Measurements from ENCODE around the gene HK3.

The HK3 gene

DNA sequence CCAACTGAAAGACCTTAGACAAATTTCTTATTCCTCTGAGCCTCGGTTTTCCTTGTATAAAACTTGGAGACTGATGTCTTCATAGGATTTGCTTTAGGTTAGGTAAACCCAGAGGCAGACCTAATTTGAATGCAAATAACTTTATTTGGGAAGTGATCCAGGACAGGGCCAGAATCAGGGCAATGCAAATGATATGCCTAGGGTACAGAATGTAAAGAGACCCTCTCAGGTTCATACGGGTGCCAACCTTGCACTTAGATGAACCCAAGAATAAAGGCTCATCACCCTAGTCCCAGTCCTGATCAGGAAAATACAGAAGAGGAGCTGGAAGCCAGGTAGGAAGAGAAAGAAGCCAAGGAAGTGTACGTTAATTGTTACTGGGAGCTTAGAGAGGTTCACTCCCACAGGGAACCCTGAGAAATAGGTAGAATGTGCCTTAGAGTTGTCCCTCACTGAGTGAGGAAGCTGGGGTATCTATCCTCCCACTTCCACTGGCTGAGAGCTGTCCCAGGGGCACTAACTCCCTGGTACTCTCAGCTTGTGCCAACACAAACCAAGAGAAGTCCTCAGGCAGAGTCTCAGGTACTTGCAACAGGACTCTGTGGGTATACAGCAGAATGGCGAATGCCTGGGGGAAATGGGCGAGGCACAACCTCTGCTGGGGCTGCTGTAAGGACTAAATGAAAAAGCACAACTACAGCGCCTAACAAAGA lies 3.1 kb upstream of the HK3 start:
- no peak for DNase-seq

DNA sequence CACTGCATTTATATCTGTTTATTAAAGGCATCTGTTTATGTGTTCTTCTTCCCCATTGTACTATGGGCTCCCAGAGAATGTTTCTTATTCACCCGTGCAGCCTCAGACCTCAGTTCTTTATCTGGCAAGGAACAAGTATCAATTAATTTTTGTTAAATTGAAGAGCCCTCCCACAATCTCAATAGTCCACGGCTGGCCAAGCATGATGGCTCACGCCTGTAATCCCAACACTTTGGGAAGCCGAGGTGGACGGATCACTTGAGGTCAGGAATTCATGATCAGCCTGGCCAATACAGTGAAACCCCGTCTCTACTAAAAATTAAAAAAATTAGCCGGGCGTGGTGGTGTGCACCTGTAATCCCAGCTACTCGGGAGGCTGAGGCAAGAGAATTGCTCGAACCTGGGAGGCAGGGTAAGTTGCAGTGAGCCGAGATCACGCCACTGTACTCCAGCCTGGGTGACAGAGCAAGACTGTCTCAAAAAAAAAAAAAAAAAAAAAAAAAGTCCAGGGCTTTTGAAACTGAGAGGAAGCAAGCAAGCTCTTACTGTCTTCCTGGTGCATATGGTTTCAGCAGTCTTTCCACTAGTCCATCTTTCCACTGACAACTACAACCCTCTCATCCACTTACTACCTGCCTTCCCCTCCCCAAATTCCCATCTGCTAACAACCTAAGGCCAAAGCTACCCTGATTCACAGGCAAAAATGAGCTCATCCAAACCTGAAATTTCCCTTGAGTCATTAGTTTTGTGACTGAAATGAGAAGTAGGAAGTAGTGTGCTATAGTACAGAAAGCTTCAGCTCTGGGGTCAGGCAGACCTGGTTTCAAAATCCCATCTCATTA lies 2.3 kb upstream of the HK3 start:
- DNase-seq = no peak

DNA sequence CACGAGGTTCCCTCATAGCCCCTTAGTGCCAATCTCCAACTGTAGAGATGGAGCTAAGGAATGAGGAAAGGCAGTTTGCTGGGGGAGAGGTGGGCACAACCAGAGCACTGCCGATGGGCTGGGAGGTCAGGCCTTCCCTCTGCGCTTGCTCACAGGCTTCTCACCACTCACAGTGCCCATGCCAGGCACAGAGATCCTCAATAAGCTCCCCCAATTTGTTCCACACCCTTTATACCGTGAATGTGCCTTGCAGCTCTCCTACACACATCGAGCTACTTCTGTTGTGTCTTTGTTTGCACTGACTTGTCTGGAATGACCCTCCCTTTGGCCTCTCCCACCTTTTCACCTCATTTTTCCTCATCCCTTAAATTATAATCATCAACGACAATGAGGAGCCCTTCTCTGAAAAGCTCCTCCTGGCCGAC lies 1.6 kb upstream of the HK3 start:
- no peak for DNase-seq

- no peak for DNase-seq
Observed at GRCh38 chr5:176899946-176900779, 1.0 kb upstream of the HK3 start.

- DNase-seq = no peak
Observed at GRCh38 chr5:176897263-176897662, 1.9 kb downstream of the HK3 start.

- DNase-seq = no peak
Observed at GRCh38 chr5:176895831-176896230, 3.3 kb downstream of the HK3 start.

DNA sequence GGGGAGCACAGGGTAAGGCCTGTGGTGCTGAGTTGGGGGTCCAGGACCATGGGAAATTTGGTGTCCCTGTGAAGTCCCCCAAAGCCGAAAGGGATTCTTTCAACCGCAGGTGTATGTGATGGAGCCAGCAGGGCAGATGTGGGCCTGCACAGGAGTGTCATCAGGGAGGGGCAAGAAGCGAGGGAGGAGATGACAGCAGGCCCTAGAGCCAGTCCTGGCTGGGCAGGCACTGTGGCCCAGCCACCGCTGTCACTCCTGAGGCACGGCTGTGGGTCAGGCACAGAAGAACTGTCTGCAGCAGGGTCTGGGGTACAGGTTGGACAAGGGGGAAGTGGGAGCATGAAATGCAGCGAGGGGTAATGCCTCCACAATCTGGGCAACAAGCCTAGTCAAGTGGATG lies 4.8 kb downstream of the HK3 start:
- DNase-seq = no peak

GRCh38 chr5:176892663-176893062 lies 6.5 kb downstream of the HK3 start:
- DNase-seq = no peak

- no peak for DNase-seq
Observed at GRCh38 chr5:176891331-176891958, 7.7 kb downstream of the HK3 start.

DNA sequence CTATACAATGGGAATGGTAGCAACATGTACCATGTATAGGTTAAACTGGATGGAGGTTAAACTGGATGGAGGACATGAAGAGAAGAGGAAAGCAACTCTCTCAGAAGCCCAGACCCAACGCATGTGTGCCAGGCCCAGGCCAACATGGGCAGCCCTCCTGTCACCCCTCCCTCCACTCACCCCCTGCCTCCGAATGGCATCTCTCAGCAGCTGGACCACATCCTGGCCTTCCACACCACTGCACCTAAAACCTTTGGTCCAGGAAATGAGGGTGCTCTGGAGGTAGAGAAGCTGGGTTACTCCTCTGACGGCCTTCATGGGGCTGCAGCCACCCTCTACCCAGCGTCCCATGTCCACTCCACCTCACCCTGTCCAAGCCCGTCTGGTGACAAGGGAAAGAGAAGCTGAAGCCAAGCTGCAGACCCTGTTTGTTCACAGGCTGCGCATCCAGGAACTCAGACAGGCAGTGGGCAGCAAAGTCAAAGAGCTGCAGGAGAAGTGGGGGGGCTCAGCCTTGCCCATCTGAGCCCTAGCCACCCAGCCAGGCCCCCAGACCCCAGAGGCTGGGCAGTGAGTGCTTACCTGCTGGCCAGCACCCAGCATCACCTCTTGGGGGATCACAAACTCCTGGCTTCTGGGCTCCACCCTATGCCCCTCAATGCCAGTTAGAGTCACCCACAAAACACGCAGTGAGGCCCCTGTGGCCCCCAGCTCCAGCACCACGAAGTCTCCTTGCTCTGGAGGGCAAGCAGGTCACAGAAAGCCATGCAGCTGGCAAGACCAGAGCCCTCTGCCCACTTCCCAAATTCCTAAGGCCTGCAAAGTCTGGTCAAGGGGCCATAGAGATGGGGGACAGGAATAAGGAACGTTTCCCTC lies 8.5 kb downstream of the HK3 start:
- DNase-seq = no peak

GRCh38 chr5:176889321-176890280 lies 9.5 kb downstream of the HK3 start:
- DNase-seq = no peak

- no peak for DNase-seq
Observed at GRCh38 chr5:176888865-176889165, 10.3 kb downstream of the HK3 start.

DNA sequence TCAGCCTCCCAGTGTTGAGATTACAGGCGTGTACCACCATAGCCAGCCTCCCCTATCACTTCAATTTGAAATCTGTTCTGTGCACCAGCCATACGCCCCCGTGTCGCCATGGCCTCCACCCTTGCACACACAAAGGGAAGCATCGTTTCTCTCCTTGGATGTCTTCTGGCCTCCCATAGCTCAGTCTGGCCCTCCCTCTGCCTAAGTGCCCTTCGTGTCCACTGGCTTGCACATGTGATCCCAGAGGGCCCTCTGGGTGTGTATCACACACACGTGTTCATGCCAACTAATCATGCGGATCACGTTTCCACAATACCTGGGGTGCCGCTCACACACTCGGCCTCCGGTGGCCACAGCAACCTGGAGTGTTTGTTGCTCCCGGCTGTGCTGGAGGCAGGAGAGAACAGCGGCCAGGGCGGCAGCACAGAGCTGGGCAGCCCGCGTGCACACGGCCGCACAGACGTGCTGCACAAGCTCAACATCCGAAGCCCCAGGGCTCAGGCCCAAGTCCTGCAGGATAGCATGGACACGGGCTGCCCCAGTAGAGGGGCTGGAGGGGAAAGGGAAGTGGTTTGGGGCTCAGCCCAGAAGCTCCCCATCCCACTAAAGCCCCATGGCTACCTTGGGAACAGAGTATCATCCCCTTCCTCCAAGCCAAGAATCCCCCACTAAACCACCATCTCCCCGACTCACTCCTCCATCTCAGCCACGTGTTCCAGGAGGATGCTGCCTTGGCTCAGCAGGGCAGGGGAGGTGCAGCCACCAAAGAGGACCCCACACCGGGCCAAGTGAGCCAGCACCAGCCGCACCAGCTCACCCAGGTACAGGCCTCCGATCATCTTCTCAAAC lies 10.9 kb downstream of the HK3 start:
- no peak for DNase-seq

GRCh38 chr5:176887252-176887849 lies 11.8 kb downstream of the HK3 start:
- DNase-seq = no peak

GRCh38 chr5:176886336-176887251 lies 12.6 kb downstream of the HK3 start:
- DNase-seq = no peak

DNA sequence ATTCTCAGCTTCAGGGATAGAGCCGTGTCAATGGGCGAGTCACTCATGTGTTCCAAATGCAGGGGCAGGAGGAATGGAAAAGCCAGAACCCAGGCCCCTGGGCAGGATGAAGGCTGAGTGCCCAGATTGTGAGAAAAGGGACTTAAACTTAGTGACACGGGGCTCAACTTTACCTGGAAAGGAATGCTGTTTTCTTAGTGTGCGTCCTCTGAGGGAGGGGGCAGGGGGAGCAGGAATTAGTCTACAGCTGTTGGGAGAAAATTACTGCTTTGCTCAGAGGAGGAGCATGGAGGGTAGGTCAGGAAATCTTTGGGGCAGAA lies 14.6 kb downstream of the HK3 start:
- DNase-seq = no peak

- no peak for DNase-seq
Observed at GRCh38 chr5:176883700-176884570, 15.2 kb downstream of the HK3 start.

DNA sequence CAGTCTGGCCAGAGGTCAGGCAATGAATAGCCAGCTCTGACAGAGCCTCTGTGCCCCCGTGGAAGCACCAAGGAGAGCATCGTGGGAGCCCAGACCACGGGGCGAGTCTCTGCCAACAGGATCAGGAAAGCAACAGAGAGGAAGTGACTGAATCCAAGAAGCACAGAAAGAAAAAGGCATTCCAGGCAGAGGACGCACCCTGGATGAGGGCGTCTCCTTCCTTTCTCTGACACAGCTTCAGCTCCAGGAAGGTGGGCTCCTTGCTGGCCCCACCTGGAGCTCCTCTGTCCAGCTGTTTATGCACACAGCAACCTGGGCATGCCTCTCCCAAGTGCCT lies 16.6 kb downstream of the HK3 start:
- no peak for DNase-seq
